G401 (cell line): ENCODE data around the gene CXCR2. TPM values are rescaled to one million over a fixed set of nuclear protein-coding genes. Genes with fewer than 3 reads are reported as not detected.
"Not testable (repeated sequence)": the region's sequence is repeated elsewhere in the genome, so short reads cannot be mapped to it uniquely, and the experiment has no call there.

Source experiments
- DNase-seq: peaks from one replicate; pipeline ENCODE4 v3.0.0-alpha.2; 2015; ENCODE audit warnings: low spot score
- in situ Hi-C: cut with HindIII; loops from 2 replicates; pipeline ENCODE4 v1.10.0; 2016; ENCODE audit warnings: low sequenced_read_pairs, mixed read lengths
- total RNA-seq: library from RNA; depleted of rRNA; stranded (reverse); fragments of >200 nt; shearing (Covaris generic); gene quantifications from 2 replicates; pipeline ENCODE4 v1.2.3, GENCODE V29; 2014; rRNA removed

The CXCR2 gene
- not detected in 2 replicates for total RNA-seq

- in situ Hi-C loops, result no loop called here
- no peak for DNase-seq
Measured at GRCh38 chr2:218125626-218126080, at the start of gene CXCR2. CXCR2 (plus strand) TSS chr2:218126028; CDS start chr2:218134802, 8,774 bp downstream.

DNA sequence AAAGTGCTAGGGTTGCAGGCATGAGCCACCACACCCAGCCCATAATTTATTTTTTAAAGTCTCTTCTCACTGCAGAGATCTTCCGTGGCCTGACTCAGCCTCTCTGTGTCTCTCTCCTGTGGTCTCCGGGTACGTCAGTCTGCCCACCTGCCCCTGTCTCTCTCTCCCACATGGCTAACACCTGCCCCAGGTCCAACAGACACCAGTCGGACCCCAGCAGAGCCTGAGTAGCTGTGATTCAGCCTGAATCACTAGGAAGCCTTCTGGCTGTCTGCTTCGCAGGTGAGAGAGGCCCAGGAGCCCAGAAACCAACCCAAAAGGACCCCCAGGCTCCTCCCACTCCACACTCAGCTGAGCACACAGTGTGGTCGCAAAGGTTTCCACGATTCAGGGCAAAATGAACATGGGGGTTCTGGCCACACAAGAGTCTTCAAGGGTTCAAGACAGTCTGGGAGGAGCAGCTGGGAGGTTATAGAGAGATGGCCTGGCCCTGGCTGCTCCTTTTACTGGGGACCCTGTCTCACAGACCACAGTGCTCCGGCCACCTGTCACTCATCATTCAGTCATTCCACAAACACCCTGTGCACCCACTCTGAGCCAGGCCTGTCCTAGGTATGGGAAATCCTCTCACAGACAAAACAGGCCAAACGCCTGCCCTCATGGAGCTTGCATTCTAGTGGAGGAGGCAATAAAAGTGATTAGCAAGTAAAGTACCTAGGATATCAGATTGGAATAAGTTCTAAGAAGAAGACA is 48.2 kb upstream of the CXCR2 start:
- in situ Hi-C loops, result no loop called here
- no peak for DNase-seq

GRCh38 chr2:218079943-218080913 is 45.6 kb upstream of the CXCR2 start:
- in situ Hi-C loops, result no loop called here
- DNase-seq, result no peak

DNA sequence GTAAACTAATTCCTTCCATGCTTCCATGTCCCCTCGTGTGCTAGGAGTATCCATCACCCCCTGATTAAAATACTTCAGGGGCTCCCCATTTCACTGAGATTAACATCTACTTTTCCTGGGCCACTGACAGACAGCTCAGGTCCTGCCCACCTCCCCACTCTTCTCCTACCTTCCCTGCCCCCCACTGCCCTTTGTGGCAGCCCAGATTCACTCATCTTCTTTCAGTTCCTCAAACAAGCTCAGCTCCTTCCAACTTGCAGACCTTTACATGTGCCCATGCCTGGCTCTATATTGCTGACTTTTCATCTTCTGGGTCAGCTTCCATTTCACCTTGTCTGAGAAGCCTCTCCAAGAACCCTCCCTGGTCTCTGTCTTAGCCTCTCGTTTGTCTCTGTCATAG is 44.8 kb upstream of the CXCR2 start:
- DNase-seq, result no peak
- in situ Hi-C loops, result no loop called here

GRCh38 chr2:218081695-218082094 is 44.1 kb upstream of the CXCR2 start:
- no peak for DNase-seq
- in situ Hi-C loops, result no loop called here

GRCh38 chr2:218082586-218083351 is 43.1 kb upstream of the CXCR2 start:
- no peak for DNase-seq
- in situ Hi-C loops, result no loop called here

GRCh38 chr2:218083352-218083676 is 42.5 kb upstream of the CXCR2 start:
- DNase-seq, result no peak
- in situ Hi-C loops, result no loop called here

- in situ Hi-C loops, result no loop called here
- DNase-seq, result no peak
Measured at GRCh38 chr2:218086478-218086877, 39.4 kb upstream of the CXCR2 start.

DNA sequence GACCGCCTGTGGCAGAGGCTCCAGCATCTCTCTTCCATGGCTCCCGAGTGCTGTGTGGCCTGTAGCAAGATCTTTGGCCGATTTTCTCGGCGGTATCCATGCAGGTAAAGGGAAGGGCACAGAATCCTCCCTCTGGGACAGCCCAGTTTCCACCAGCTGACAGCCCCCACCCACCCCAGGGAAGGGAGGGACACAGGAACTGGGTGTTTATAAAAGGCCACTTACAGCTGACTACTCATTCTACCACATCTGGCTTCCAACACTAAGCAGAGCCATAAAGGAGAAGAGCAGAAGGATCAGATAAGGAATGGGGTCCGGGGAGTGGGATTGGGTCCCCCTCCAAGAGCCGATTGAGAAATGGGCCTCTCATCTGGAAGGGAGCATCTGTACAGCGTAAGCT is 36.6 kb upstream of the CXCR2 start:
- in situ Hi-C loops, result no loop called here
- DNase-seq, result no peak

DNA sequence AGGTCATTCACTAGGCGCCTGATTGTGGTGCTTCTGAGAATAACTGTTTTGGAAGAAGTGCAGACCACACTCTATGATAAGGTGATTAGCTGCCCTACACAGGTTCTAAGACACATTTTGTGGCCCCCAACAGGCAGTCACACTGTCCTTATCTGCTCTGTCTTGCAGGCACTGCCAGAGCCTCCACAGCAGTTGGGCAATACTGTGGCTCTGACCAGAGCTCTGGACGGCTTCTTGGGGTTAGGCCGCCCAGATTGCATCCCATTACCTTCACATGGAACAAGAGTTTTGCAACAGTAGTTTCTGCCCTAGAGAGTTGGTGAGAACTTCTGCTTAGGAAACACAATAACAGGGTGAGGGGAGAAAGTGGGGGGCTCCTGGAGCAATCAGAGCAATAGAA is 34.1 kb upstream of the CXCR2 start:
- DNase-seq, result no peak
- in situ Hi-C loops, result no loop called here

DNA sequence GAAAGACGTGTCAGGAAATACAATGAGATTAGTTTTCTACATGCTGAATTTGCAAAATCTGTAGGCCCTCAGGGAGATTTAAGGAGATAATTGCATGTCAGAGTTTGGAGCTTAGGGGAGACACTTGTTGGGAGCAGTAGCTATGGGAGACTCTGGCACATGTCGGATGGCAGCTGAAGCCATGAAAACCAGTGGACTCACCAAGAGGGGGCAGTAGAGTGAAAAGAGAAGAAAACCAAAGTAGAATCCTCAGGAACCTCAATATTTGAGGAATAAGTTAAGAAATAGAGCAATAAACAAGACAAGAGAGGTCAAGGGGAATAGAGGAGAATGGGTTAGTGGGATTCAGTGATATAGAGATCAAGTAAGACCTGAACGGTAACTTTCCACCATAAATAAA is 31.9 kb upstream of the CXCR2 start:
- in situ Hi-C loops, result no loop called here
- no peak for DNase-seq

- in situ Hi-C loops, result no loop called here
- DNase-seq, result no peak
Measured at GRCh38 chr2:218095853-218096252, 30.0 kb upstream of the CXCR2 start.

GRCh38 chr2:218097975-218098374 is 27.9 kb upstream of the CXCR2 start:
- no peak for DNase-seq
- in situ Hi-C loops, result no loop called here

DNA sequence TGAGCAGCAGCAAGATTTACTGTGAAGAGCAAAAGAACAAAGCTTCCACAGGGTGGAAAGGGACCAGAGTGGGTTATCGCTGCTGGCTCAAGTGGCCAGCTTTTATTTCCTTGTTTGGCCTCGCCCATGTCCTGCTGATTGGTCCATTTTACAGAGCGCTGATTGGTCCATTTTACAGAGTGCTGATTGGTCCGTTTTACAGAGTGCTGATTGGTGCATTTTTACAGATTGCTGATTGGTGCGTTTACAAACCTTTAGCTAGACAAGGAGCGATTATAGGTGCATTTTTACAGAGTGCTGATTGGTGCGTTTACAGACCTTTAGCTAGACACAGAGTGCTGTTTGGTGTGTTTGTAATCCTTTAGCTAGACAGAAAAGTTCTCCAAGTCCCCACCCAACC is 17.0 kb upstream of the CXCR2 start:
- DNase-seq, in situ Hi-C loops: not testable (repeated sequence)

DNA sequence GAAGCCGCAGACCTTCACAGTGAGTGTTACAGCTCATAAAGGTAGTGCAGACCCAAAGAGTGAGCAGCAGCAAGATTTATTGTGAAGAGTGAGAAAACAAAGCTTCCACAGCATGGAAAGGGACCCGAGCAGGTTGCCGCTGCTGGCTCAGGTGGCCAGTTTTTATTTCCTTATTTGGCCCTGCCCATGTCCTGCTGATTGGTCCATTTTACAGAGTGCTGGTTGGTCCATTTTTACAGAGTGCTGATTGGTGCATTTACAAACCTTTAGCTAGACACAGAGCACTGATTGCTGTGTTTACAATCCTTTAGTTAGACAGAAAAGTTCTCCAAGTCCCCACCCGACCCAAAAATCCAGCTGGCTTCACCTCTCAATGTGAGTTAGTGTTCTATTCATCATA is 4.0 kb upstream of the CXCR2 start:
- in situ Hi-C loops, result not testable (repeated sequence)

DNA sequence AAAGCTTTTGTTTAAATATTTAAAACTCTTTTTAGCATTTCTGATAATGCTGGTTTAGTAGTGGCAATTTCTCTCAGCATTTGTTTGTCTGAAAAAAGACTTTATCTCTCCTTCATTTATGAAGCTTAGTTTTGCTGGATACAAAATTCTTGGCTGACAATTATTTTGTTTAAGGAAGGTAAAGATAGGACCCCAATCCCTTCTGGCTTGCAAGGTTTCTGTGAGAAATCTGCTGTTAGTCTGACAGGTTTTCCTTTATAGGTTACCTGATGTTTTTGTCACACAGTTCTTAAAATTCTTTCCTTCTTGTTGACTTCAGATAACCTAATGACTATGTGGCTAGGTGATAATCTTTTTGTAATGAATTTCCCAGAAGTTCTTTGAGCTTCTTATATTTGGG is 3.5 kb upstream of the CXCR2 start:
- in situ Hi-C loops, DNase-seq: not testable (repeated sequence)

More for the DNA sequence above, 4.0 kb upstream of the CXCR2 start:
- not testable (repeated sequence) for DNase-seq

- no peak for DNase-seq
- in situ Hi-C loops, result no loop called here
Measured at GRCh38 chr2:218123986-218124385, 1.8 kb upstream of the CXCR2 start.

DNA sequence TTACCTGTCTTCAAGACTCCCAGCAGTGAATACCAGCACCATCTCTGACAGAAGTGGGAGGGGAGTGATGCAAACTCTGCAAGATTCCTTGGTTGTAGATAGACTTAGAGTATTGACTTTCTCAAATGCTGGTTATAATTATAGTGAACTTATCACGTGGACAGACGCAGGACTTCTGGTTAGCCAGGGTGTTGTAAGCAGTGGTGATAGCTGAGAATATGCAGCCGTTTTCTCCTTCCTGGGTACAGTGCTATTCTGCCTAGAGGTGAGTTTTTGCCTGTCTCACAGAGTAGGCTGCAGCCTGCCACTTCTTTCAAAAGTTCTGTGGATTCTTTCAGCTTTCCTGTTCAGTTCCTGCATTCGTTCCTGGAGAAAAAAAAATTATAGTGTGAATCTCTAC is 733 bp upstream of the CXCR2 start:
- DNase-seq, result no peak
- in situ Hi-C loops, result no loop called here

DNA sequence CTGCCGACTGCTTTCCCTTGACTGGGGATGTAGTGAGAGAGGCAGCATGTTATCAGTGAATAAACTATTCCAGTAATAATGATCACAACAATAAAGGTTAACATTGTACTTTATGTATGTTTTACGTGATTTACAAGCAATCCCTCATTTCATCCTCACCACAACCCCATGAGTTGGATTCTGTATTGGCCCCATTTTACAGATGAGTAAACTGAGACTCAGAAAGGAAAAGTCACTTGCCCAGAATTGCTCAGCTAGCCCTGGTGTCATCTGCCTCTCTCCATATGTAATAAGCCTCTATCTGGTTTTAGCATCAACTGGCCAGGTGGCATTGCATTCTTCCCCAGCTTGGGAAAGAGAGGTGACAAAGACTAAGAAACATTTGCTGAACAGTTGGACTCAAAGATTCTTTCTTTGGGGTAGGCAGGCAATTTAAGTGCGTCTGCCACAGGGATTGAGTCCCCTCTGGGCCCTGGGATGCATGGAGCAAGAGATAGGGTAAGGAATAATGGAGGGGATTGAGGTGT is 2.2 kb downstream of the CXCR2 start:
- in situ Hi-C loops, result no loop called here
- no peak for DNase-seq
